CD4-positive, alpha-beta T cell (primary cell): Measurements from ENCODE around the gene SSUH2. TPM values are rescaled to one million over a fixed set of nuclear protein-coding genes. Genes with fewer than 3 reads are reported as not detected.

Experiments used
- ATAC-seq: fragments of 200-7000 bp; cut with Tn5 transposase; one replicate; pipeline ENCODE4 v1.10.0; 2022; ENCODE audit warnings: mild to moderate bottlenecking; ENCODE audit not compliant: poor library complexity
- CTCF ChIA-PET: fragments of 350-600 bp; sonication (Branson Sonifier 250); formaldehyde crosslinking; loops from one replicate; lab custom pipeline; 2021; ENCODE audit warnings: antibody characterized with exemption, inconsistent platforms; lab: Charles Lee
- POLR2A ChIA-PET: fragments of 350-600 bp; sonication (Branson Sonifier 250); formaldehyde crosslinking; loops from one replicate; lab custom pipeline; 2021; ENCODE audit warnings: antibody characterized with exemption, inconsistent platforms; lab: Charles Lee
- DNase-seq, 14 experiments: peaks; one replicate each; pipeline ENCODE4 v3.0.0-alpha.2; 2013 to 2020; ENCODE audit warnings: mixed read lengths in 2 of 14
- H3K27ac ChIP-seq, 2 donors: one replicate each; pipeline versions ENCODE4 v1.5.1 to v1.7.0; 2013; ENCODE audit warnings: low read length in 2 of 2, low read depth in 1 of 2, mild to moderate bottlenecking in 1 of 2
- H3K27me3 ChIP-seq, 2 experiments: 1 replicate in 1 of 2; 2 replicates in 1 of 2; pipeline versions ENCODE4 v1.6.1 to v1.7.0; 2013; ENCODE audit warnings: low read length in 2 of 2, control low read depth in 1 of 2, mild to moderate bottlenecking in 1 of 2, moderate library complexity in 1 of 2; ENCODE audit not compliant: insufficient read depth in 2 of 2, control insufficient read depth in 1 of 2
- H3K36me3 ChIP-seq: one replicate; pipeline ENCODE4 v1.6.1; 2013; ENCODE audit warnings: low read length, control low read depth; ENCODE audit not compliant: insufficient read depth
- H3K4me1 ChIP-seq: one replicate; pipeline ENCODE4 v1.6.1; 2013; ENCODE audit warnings: low read length, control low read depth; ENCODE audit not compliant: insufficient read depth
- H3K4me3 ChIP-seq: one replicate; pipeline ENCODE4 v1.5.1; 2013; ENCODE audit warnings: mild to moderate bottlenecking, low read length, moderate library complexity
- H3K9me3 ChIP-seq, 2 experiments: 1 replicate in 1 of 2; 2 replicates in 1 of 2; pipeline versions ENCODE4 v1.6.1 to v1.7.0; 2013; ENCODE audit warnings: low read length in 2 of 2, mild to moderate bottlenecking in 2 of 2, control low read depth in 1 of 2, moderate library complexity in 1 of 2; ENCODE audit not compliant: control insufficient read depth in 1 of 2, insufficient read depth in 1 of 2
- H3K27ac Mint-ChIP-seq: one replicate; pipeline ENCODE4 v1.8.0; 2020; ENCODE audit warnings: mixed read lengths
- H3K27me3 Mint-ChIP-seq: one replicate; pipeline ENCODE4 v1.8.0; 2021; ENCODE audit warnings: mixed read lengths
- H3K36me3 Mint-ChIP-seq: one replicate; pipeline ENCODE4 v1.8.0; 2021; ENCODE audit warnings: low read depth, mixed read lengths
- H3K4me1 Mint-ChIP-seq: one replicate; pipeline ENCODE4 v1.8.0; 2021; ENCODE audit warnings: low read depth, mixed read lengths
- H3K4me3 Mint-ChIP-seq: one replicate; pipeline ENCODE4 v1.8.0; 2020; ENCODE audit warnings: mild to moderate bottlenecking, mixed read lengths
- H3K9me3 Mint-ChIP-seq: one replicate; pipeline ENCODE4 v1.8.0; 2020; ENCODE audit warnings: mixed read lengths
- CTCF ChIP-seq: fragments of 200-600 bp; IDR thresholded peaks from one replicate; pipeline ENCODE4 v1.8.0; 2022; ENCODE audit warnings: antibody characterized with exemption, mild to moderate bottlenecking
- intact Hi-C, 2 experiments: fragments of 100-400 bp; cut with DNase I in 1 of 2; cut with micrococcal nuclease in 1 of 2; formaldehyde crosslinking; loops; one replicate each; pipeline versions ENCODE4 v1.15.1 to v1.9.0; 2023 to 2025; cut with DNase I, micrococcal nuclease
- total RNA-seq, 174 experiments: library from RNA in 2 of 174; stranded (reverse) in 2 of 174; gene quantifications; one replicate each; pipeline ENCODE4 v1.2.3 and lab custom pipeline; 2021 to 2026

Gene SSUH2
- total RNA-seq, 2 experiments from 2014 or later: not detected

- POLR2A ChIA-PET: no interaction called here
- DNase-seq: no peak
- Mint-ChIP-seq H3K36me3 (no peaks in the 10 kb centered on the region), H3K4me1 (no peaks in the 10 kb centered on the region), H3K4me3 (no peak overlapping the region), H3K27me3 (no peaks in the 10 kb centered on the region), H3K27ac (no peak overlapping the region), H3K9me3 (no peaks in the 10 kb centered on the region)
- Histone ChIP-seq H3K27me3 (no peaks in the 10 kb centered on the region), H3K9me3 (peaks cover 0 to 4% of the 10 kb centered on the region in 2 experiments), H3K4me1 (no peaks in the 10 kb centered on the region), H3K36me3 (no peaks in the 10 kb centered on the region), H3K27ac (no peak overlapping the region), H3K4me3 (no peak overlapping the region)
- CTCF ChIA-PET: no interaction called here
- no peak for TF ChIP-seq CTCF
- intact Hi-C loops: no loop called here
- no peak for ATAC-seq
These were observed 65.5 kb downstream of the SSUH2 start for GRCh38 chr3:8579096-8579495.

DNA sequence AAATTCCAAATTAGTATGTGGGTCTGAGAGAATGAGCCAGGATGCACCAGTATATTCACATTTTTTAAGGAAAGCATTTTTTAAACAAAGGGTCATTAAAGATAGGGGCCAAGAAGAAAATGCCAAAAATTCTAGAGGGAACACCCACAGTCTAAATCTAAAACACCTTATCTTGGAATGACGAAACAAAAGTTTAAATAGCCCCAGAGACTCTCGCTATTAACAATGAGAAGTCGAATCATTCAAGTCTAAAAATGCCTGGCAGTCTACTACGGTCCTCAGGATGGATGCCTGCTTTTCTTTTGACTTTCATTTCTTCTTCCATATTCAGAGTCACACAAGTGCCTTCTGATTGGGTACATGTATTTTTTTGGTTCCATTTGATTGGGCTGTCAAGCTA is 66.3 kb downstream of the SSUH2 start:
- H3K4me3 Mint-ChIP-seq: no peak overlapping the region
- ChIA-PET POLR2A (no interaction called here), CTCF (no interaction called here)
- Histone ChIP-seq H3K27ac (no peak overlapping the region), H3K27me3 (no peaks in the 10 kb centered on the region), H3K4me3 (no peak overlapping the region), H3K36me3 (no peaks in the 10 kb centered on the region), H3K9me3 (no peaks in the 10 kb centered on the region), H3K4me1 (no peaks in the 10 kb centered on the region)
- H3K27me3 Mint-ChIP-seq: no peaks in the 10 kb centered on the region
- H3K27ac Mint-ChIP-seq: no peak overlapping the region
- no peak for TF ChIP-seq CTCF
- intact Hi-C loops: no loop called here
- DNase-seq (no peak), ATAC-seq (no peak)
- no peaks in the 10 kb centered on the region for H3K4me1 Mint-ChIP-seq
- H3K9me3 Mint-ChIP-seq: no peaks in the 10 kb centered on the region
- H3K36me3 Mint-ChIP-seq: no peaks in the 10 kb centered on the region

DNA sequence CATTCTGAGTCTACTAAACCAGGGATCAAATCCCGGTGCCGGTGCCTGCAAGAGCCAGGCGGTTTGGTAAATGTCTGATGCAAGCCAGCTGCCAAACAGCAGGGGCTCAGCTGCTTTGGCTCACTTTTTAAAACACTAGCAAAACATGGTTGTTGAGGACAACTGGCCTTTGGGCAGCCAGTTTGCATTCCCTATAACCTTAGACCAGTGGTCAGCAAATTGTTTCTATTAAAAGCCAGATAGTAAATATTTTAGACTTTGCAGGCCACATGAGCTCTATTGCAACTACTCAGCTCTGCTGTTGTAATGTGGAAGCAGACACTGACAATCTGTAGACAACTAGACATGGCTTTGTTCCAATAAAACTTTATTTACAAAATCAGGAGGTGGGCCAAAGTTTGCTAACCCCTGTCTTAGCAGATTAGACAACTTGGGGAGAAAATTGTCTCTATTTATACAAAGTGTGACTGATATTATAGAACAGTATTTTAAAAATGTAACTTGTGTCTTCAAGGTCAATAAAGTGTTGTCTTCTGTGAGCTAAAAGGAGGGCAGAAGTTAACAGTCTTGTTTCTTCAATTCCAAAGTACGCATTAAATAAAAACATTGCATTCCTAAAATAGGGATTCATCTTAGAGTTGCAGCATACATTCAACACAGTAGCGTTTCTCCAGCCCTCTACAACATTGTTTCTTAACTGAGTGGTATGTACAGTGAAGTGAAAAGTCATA is 67.6 kb downstream of the SSUH2 start:
- no peaks in the 10 kb centered on the region for H3K36me3 Mint-ChIP-seq
- intact Hi-C loops: no loop called here
- H3K27ac ChIP-seq: no peak overlapping the region
- H3K4me1 Mint-ChIP-seq: no peaks in the 10 kb centered on the region
- no peak overlapping the region for H3K27ac Mint-ChIP-seq
- TF ChIP-seq CTCF: no peak
- ATAC-seq (no peak), DNase-seq (no peak)
- no peaks in the 10 kb centered on the region for H3K4me1 ChIP-seq
- no peak overlapping the region for H3K4me3 Mint-ChIP-seq
- ChIA-PET POLR2A (no interaction called here), CTCF (no interaction called here)
- H3K9me3 Mint-ChIP-seq: no peaks in the 10 kb centered on the region
- H3K9me3 ChIP-seq: no peaks in the 10 kb centered on the region
- no peaks in the 10 kb centered on the region for H3K27me3 Mint-ChIP-seq
- H3K36me3 ChIP-seq: no peaks in the 10 kb centered on the region
- no peaks in the 10 kb centered on the region for H3K27me3 ChIP-seq
- no peak overlapping the region for H3K4me3 ChIP-seq
